ENCODE results near the gene SIT1.
"Not testable (repeated sequence)": the region's sequence is repeated elsewhere in the genome, so short reads cannot be mapped to it uniquely, and the experiment has no call there.

The SIT1 gene

DNA sequence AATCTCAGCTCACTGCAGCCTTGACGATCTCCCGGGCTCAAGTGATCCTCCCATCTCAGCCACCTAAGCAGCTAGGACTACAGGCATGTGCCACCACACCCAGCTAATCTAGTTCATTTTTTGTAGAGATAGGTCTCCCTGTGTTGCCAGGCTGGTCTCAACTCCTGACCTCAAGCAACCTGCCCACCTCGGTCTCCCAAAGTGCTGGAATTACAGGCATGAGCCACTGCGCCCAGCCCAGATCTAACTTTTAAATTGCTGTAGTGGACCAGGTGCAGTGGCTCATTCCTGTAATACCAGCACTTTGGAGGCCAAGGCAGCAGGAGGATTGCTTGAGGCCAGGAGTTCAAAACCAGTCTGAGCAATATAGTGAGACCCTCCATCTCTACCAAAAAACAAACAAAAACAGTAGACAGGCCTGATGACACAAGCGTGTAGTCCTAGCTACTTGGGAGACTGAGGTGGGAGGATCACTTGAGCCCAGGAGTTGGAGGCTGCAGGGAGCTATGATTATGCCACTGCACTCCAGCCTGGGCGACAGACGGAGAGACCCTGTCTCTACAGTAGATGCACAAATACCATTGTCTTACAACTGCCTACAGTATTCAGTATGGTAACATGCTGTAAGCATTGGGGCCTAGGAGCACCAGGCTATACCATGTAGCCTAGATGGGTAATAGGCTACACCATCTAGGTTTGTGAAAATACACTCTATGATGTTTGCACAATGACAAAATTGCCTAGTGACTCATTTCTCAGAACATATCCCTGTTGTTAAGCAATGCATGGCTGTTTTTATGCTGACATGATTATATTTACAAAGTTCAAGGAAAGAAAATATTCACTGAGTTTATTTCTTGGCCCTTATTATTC is 1.5 kb upstream of the SIT1 start:
- no peak overlapping the region for H3K4me3 ChIP-seq
- H3K4me1 ChIP-seq, result peaks cover 65 to 83% (median 74%) of the 10 kb centered on the region in 10 experiments
- no peaks in the 10 kb centered on the region for H3K9me3 ChIP-seq (replicated peaks in 1 of 11)
- H3K4me2 ChIP-seq, result peak overlapping the region; percentile 91 to 99 (median 97); a peak in 21 of 22 replicates
- H4K20me1 ChIP-seq, result no peaks in the 10 kb centered on the region
- peak overlapping the region in 2 of 11 experiments; percentile 6 to 44; a peak in 2 of 22 replicates for H3K9ac ChIP-seq
- no peaks in the 10 kb centered on the region for H3K36me3 ChIP-seq
- TF ChIP-seq Cebpa-rat (IDR thresholded peaks at IDR 0.05), result peak in 1 of 11 experiments; percentile 42; a peak in 1 of 22 replicates
- peak overlapping the region in 6 of 11 experiments; percentile 11 to 86 (median 32); a peak in 9 of 22 replicates for H3K27ac ChIP-seq
- no peaks in the 10 kb centered on the region for H3K27me3 ChIP-seq

DNA sequence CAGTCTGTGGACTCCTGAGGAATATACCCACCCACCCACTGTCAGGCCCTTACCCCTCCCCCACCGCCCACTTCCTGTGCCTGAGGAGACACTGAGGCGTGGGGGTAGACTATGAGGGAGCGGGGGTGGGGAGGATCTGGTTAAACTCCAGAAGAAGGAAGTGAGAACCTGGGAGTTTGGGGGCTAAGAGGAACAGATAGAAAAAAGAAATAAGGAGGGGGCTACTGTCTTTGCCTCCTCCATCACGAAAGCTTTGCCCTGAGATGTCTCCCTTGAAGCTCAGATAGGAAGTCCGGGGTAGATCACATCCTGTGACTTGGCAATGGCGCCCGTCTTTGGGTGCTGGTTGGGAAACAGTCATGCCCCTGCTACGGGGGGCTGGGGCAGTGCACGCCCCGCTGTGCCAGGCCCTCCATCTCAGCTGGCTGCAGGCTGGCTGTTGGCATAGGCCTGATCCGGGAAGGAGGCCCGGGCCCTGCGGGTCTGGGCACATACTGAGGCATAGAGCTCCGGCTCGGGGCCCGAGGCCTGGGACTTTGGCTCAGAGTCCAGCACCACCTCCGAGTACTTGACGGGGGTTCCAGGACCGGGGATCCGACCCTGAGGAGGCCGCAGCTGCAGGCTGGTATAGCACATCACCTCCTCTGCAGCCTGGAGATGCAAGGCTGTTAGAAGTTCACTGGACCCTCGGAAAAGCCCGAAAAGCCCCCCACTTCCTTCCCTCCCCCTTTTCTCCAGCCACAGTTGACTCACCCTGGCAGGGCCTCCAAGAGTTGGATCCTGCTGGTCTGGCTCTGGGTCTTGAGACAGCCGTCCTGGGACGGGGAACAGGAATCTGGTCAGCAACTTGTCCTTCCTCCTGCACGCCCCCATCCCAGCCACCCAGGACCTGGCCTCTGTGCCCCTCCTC is 1.0 kb downstream of the SIT1 start:
- Histone ChIP-seq H3K9ac (peak overlapping the region; percentile 53 to 77 (median 71); a peak in 21 of 22 replicates), H3K27me3 (no peaks in the 10 kb centered on the region), H3K27ac (peak overlapping the region; percentile 47 to 92 (median 86)), H3K36me3 (no peaks in the 10 kb centered on the region), H3K4me3 (peak overlapping the region; percentile 13 to 63 (median 50); a peak in 19 of 20 replicates), H3K4me2 (peak overlapping the region; percentile 91 to 99 (median 97)), H3K9me3 (replicated peaks in 1 of 11) (no peaks in the 10 kb centered on the region), H3K4me1 (peaks cover 75 to 87% (median 81%) of the 10 kb centered on the region in 10 experiments), H4K20me1 (no peaks in the 10 kb centered on the region)
- TF ChIP-seq Cebpa-rat (IDR thresholded peaks at IDR 0.05), result no peak

DNA sequence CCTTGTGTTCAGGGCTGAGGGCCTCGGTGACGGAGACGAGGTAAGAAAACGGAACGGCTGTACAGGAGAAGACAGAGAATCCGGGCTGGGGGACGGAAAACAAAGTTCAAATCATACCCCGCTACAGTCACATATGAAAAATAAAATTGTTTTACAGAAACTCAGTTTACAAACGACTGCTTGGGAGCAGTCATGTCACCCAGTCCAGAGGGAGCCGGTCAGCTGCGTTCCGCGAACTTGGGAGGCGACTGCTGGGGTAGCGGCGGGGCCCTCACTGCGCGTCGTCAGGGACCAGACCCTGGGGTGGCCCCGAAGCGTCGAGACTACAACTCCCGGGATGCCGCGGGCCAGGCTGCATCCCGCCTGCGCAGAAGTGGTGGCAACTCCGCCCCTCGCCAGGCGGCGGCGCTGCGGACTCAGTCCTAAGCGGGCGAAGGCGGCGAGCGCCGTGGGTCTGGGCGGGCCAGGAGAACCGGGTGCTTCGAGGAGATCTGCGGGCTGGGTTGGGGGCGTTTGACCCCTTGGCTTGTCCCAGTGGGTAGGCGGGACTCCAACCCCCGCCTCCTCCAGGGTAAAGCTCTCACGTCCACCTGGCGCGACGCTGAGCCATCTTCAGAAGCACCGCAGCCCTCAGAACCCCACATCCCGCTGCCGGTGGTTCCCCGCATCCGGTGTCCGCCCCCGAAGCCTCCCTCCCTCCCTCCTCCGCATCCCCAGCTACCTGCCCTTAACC is 4.0 kb downstream of the SIT1 start:
- Histone ChIP-seq H3K27ac (peak overlapping the region; percentile 83 to 92 (median 89)), H3K9me3 (replicated peaks in 1 of 11) (peaks cover 0 to 3% (median 0%) of the 10 kb centered on the region in 11 experiments; a peak in 3 of 22 replicates), H3K27me3 (no peaks in the 10 kb centered on the region), H3K4me3 (peak overlapping the region; percentile 61 to 74 (median 72)), H3K9ac (peak overlapping the region; percentile 81 to 95 (median 87)), H3K4me1 (peaks cover 90 to 98% (median 94%) of the 10 kb centered on the region in 10 experiments), H3K36me3 (0 out of 22 replicates have a peak, but pooled peaks cover 0 to 4% (median 0%) of the 10 kb centered on the region in 11 experiments), H4K20me1 (no peaks in the 10 kb centered on the region), H3K4me2 (peak overlapping the region; percentile 91 to 99 (median 97))
- no peak for TF ChIP-seq Cebpa-rat (IDR thresholded peaks at IDR 0.05)

DNA sequence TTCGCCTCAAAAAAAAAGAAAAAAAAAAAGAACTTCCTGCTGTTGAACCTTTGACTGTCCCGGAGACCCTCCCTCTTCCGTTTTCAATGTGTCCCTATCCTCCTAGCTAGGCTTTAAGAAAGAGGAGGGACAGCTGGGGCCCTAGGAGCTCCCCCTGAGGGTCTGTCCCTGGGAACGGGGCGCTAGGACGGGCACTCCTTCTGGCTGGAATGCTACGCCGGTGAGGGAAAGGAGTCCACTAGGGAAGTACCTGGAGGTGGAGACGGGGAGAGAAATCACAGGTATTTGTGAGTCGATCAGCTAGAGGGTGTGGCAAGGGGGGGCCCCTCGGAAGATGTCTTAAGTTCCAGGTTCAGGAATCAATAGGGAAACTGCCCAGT is 4.6 kb downstream of the SIT1 start:
- peak overlapping the region; percentile 83 to 92 (median 89) for H3K27ac ChIP-seq
- no peak for TF ChIP-seq Cebpa-rat (IDR thresholded peaks at IDR 0.05)
- peak overlapping the region; percentile 91 to 99 (median 97) for H3K4me2 ChIP-seq
- H3K9me3 ChIP-seq (replicated peaks in 1 of 11), result peaks cover 0 to 8% (median under 1%) of the 10 kb centered on the region in 11 experiments; a peak in 12 of 22 replicates
- H3K4me3 ChIP-seq, result peak overlapping the region; percentile 61 to 74 (median 72)
- H4K20me1 ChIP-seq, result no peaks in the 10 kb centered on the region
- H3K27me3 ChIP-seq, result no peaks in the 10 kb centered on the region
- peaks cover 90 to 98% (median 94%) of the 10 kb centered on the region in 10 experiments for H3K4me1 ChIP-seq
- H3K9ac ChIP-seq, result peak overlapping the region; percentile 81 to 95 (median 87)
- peaks cover 0 to 4% (median 0%) of the 10 kb centered on the region in 11 experiments; a peak in 1 of 22 replicates for H3K36me3 ChIP-seq

DNA sequence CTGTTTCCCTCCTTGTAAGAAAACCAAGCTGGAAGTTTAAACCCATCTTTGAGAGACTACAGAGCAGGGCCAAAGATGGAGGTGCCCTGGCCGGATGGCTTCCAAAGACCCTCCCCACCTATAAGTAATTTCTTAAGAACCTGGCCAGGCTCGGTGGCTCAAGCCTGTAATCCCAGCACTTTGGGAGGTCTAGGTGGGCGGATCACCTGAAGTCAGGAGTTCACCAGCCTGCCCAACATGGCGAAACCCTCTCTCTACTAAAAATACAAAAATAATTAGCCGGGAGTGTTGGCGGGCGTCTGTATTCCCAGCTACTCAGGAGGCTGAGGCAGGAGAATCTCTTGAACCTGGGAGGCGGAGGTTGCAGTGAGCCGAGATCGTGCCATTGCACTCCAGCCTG is 5.0 kb downstream of the SIT1 start:
- H3K27me3 ChIP-seq, H4K20me1 ChIP-seq, H3K36me3 ChIP-seq: not testable (repeated sequence)
- Histone ChIP-seq H3K9ac (peak overlapping the region; percentile 81 to 95 (median 87)), H3K4me3 (peak overlapping the region; percentile 61 to 74 (median 72)), H3K4me1 (peaks cover 90 to 98% (median 93%) of the 10 kb centered on the region in 10 experiments), H3K27ac (peak overlapping the region; percentile 83 to 92 (median 89)), H3K4me2 (peak overlapping the region; percentile 91 to 99 (median 97)), H3K9me3 (replicated peaks in 1 of 11) (peaks cover 0 to 12% (median 5%) of the 10 kb centered on the region in 11 experiments; a peak in 16 of 22 replicates)

DNA sequence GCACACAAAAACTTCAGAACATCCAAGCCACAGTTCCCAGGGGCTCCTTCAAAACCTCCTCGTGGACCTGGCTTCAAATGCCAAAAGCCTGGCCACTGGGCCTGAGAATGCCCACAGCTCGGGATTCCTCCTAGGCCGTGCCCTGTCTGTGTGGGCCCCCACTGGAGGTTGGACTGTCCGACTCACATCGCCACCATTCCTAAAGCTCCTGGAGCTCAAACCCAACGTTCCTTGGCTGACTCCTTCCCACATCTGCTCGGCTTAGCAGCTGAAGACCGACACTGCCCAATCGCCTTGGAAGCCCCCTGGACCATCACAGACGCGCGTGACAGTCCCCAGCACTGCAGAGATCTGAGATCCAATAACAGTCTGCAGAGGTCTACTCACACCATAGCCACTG is 7.7 kb downstream of the SIT1 start:
- Histone ChIP-seq H3K27ac (peak overlapping the region in 9 of 11 experiments; percentile 11 to 92 (median 87); a peak in 16 of 22 replicates), H3K27me3 (no peaks in the 10 kb centered on the region), H3K9ac (no peak overlapping the region), H4K20me1 (no peaks in the 10 kb centered on the region), H3K4me1 (peaks cover 90 to 96% (median 92%) of the 10 kb centered on the region in 10 experiments), H3K36me3 (peaks cover 0 to 9% (median 7%) of the 10 kb centered on the region in 11 experiments; a peak in 8 of 22 replicates), H3K4me3 (no peak overlapping the region), H3K9me3 (replicated peaks in 1 of 11) (peaks cover 0 to 22% (median 13%) of the 10 kb centered on the region in 11 experiments; a peak in 16 of 22 replicates), H3K4me2 (peak overlapping the region; percentile 91 to 99 (median 97))
- no peak for TF ChIP-seq Cebpa-rat (IDR thresholded peaks at IDR 0.05)

DNA sequence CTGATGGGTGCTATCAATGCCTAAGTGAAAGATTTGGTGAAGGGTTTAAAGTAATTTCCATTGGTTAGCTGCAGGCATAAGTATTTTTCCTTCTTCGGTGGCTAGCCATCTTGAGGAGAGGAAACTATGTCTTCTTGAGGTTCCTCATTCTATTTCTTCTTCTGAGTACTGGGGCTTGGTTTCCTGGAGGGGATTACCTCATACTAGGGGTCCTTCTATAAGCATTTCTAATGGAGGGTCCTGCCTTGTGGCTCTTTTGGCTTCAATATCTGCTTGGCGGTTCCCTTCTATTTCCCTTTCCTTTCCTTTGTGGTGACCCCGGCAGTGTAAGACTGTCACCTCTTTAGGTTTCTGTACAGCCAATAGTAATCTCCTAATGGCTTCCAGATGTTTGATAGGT is 9.3 kb downstream of the SIT1 start:
- H3K9ac ChIP-seq, H3K27me3 ChIP-seq, H4K20me1 ChIP-seq, H3K36me3 ChIP-seq: not testable (repeated sequence)
- Histone ChIP-seq H3K27ac (peak overlapping the region; percentile 5 to 84 (median 52); a peak in 19 of 22 replicates), H3K9me3 (replicated peaks in 1 of 11) (peaks cover 0 to 22% (median 13%) of the 10 kb centered on the region in 11 experiments; a peak in 16 of 22 replicates), H3K4me2 (peak overlapping the region; percentile 45 to 89 (median 61)), H3K4me3 (peak overlapping the region in 2 of 10 experiments; percentile 11 to 22; a peak in 1 of 20 replicates), H3K4me1 (peaks cover 93 to 99% (median 96%) of the 10 kb centered on the region in 10 experiments)

DNA sequence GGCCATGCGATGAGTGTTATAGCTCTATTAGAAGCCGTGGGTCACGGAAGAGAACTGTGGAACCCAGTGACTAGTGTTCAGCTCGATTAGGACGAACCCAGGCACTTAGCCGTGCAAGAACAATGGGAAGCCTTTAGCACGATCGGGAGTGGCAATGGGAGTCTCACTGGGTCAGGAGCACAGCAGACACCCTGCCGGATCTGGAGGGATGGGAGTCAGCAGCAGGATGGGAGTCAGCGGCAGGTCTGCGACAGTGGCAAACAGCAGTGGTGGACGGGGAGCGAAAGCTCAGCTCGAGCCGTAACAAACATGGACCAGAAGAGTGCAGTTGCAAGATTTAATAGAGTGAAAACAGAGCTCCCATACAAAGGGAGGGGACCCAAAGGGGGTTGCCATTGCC is 10.3 kb downstream of the SIT1 start:
- 0 out of 20 replicates have a peak overlapping the region, but pooled peaks of 1 of the 10 experiments have one; percentile 17 for H3K4me3 ChIP-seq
- not testable (repeated sequence) for H3K9ac ChIP-seq, H3K27me3 ChIP-seq

More for the DNA sequence above, 10.3 kb downstream of the SIT1 start:
- peaks cover 0 to 22% (median 13%) of the 10 kb centered on the region in 11 experiments; a peak in 16 of 22 replicates for H3K9me3 ChIP-seq (replicated peaks in 1 of 11)
- H3K4me2 ChIP-seq, result peak overlapping the region; percentile 50 to 89 (median 70); a peak in 15 of 22 replicates
- peak overlapping the region in 8 of 11 experiments; percentile 17 to 84 (median 54); a peak in 13 of 22 replicates for H3K27ac ChIP-seq
- peaks cover 94 to 100% (median 99%) of the 10 kb centered on the region in 10 experiments for H3K4me1 ChIP-seq
- not testable (repeated sequence) for H4K20me1 ChIP-seq, H3K36me3 ChIP-seq

Data from BLaER1 treated with 17β-estradiol and CSF1 and Interleukin-3, amounts not matched to agents 10 nM and 100 nM (cell line).